GM18499 (cell line): ENCODE measurements around the gene RNF217.
"Not testable (repeated sequence)": the region's sequence is repeated elsewhere in the genome, so short reads cannot be mapped to it uniquely, and the experiment has no call there.

Source experiments
- ATAC-seq: cut with Tn5 transposase; IDR thresholded peaks from one replicate; pipeline ENCODE4 v1.9.1; 2021; ENCODE audit warnings: moderate number of reproducible peaks; ENCODE audit not compliant: insufficient read depth, unreplicated experiment

The RNF217 gene

GRCh38 chr6:124962639-124963415 lies 590 bp downstream of the RNF217 start:
- no peak for ATAC-seq

DNA sequence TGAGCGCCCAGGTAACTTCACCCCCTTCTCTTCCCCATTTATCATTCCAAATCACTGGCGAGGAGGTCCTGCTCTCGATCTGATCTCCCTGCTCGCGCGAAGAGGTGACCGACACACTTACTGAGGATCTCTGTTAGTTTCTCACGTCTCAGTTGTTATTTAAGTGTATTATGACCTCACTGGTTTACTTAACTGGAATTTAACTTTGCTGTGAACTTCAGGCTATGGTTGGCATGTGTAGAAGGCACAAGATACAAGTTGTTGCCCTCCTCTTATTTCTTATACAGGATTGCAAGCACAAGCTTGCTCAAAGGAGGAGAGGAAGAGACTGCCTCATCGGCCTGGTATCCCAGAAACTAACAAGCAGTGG lies 1.2 kb downstream of the RNF217 start:
- ATAC-seq = no peak

DNA sequence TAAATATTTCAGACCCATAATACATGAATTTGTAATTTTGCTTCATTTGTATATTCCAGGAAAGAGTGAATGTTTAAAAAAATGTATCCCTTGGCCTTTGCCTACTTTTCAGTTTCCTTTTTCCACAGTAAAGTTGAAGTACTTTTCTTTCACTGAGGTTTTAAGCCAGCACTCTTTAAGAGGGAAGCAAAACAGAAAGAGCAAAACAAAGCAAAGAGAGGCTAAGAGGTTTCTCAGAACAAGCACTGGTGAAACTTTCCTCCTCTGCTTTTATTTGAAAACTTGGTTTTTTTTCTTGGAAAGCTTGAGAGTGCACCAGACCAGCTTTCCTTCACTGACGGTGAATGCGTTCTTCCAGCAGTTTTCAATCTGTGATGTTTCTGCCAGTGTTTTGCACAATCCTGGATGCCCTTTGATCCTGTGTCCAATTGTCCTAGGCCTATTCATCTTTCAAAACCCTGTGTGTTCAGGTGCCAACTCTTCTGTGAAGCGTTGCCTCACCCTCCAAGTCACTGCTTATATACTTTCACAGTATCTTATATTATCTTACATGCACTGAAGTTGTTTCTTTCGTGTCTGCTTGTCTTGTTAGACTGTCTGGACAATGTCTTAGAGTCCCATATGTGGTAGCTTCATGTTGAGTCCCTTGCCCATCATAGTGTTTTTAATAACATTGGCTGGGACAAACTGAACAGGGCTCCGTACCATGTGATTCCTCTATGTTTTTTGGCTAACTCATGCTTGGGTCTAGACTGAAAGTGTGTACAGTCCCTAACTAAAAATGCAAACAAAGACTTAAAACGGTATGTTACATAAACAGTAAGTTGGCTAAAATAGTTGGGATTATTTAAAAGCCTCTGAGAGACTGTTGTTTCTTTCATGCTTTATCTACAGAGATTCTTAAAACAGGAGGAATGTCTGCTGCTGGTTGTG lies 1.9 kb downstream of the RNF217 start:
- ATAC-seq = no peak

DNA sequence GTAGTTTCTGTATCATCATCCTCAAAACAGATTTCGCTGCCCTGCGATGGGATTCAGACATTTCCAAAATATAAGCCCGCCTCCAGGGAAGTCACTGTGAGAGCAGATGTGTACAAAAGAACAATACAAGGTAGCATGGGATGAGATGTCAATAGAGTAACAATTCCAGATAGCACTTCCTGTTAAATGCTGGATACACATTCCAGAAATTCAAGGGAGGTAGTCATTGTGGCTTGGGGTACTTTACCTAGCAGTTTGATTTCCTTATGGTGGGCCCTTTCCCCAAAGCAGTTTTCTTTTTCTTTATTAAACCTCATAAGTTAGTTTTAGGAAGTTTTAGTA lies 2.5 kb downstream of the RNF217 start:
- no peak for ATAC-seq

- not testable (repeated sequence) for ATAC-seq
These were observed 3.2 kb downstream of the RNF217 start for GRCh38 chr6:124965424-124965850.

DNA sequence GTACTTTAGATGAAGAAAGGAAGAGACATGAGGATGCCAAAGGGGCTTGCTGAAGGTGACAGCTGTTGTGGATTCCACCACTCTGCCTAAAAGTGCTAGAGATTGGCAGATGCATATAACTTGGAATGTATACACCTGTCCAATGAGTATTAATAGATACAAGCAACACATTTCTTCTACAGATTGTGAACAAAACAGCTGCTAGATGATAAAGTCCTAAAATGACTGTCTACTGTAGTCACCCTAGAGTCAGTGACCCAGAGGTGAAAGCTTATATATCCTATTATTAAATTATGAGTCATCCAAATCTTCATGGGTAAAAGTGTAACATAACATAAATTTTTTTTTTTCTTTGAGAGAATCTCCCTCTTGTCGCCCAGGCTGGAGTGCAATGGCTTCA lies 5.2 kb downstream of the RNF217 start:
- ATAC-seq = no peak

GRCh38 chr6:124968401-124968800 lies 6.2 kb downstream of the RNF217 start:
- no peak for ATAC-seq

DNA sequence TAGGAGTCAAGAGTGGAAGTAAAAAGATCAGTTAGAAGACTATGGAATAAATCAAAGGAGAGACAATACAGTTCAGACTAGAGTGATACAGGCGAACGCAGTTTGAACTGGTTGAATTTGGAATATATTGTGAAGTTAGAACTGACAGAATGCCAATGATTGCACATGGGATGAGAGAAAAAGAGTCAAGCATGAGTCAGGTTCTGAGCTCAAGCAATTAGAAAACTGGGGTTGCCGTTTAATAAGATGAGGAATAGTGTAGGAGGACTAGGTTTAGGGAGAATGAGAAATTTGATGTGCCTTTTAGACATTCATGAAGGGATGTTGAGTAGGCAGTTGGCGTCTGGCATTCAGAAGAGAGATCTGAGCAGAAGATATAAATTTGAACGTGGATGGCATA lies 8.0 kb downstream of the RNF217 start:
- no peak for ATAC-seq

DNA sequence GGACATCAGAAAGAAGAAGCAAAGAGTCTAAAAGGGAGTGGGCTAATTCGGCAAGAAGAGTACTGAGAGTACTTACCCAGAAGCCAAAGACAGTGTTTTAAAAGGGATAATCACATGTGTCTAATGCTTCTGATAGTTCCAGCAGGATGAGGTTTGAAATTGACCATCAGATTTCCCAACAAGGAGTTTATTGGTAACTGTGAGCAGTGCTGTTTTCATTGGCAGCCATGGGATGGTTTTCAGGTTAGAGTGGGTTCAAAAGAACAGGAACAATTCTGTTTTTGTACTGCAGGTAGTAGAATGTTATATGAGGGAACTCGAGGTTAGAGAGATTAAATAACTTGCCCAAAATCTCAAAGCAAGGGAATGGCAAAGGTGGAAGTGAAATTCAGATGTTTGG lies 8.5 kb downstream of the RNF217 start:
- no peak for ATAC-seq

DNA sequence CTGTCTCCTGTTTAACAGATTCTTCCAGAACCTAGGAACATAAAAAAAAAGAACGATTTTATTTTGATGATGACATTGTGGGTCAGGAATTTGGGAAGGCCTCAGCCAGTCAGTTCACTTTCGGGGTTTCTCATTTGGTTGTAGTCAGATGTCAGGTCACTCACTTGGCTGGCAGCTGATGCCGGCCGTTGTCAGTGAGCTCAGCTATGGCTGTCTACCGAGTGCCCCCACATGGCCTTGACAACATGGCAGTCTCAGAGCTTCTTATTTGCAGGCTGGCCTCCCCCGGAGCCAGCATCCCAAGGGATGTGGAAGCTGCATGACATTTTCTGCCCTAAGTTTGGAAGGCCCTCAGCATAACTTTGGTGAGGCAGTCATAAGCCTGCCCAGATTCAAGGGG lies 11.5 kb downstream of the RNF217 start:
- ATAC-seq = no peak

- no peak for ATAC-seq
These were observed 12.6 kb downstream of the RNF217 start for GRCh38 chr6:124974771-124975377.

GRCh38 chr6:124977067-124977908 lies 15.1 kb downstream of the RNF217 start:
- no peak for ATAC-seq

- ATAC-seq = no peak
These were observed 16.4 kb downstream of the RNF217 start for GRCh38 chr6:124978451-124979293.

DNA sequence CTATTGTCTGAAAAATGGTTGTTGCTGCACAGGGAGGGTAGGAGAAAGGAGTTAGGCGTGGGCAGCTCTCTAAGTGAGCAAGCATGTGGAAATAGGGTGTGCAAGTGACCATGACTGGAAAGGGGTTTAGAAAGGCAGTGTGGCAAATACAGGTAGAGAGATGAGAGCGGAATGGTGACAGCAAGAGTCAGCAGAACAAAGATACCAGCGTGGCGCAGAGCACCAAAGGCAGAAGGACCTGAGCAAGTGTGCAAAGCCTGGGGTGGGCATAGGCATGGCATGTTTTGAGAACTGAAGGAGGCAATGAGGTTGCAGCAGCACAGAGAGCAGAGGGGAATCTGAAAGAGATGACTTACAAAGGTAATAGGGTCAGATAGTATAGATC lies 17.0 kb downstream of the RNF217 start:
- no peak for ATAC-seq

- no peak for ATAC-seq
These were observed 20.4 kb downstream of the RNF217 start for GRCh38 chr6:124982669-124983068.

DNA sequence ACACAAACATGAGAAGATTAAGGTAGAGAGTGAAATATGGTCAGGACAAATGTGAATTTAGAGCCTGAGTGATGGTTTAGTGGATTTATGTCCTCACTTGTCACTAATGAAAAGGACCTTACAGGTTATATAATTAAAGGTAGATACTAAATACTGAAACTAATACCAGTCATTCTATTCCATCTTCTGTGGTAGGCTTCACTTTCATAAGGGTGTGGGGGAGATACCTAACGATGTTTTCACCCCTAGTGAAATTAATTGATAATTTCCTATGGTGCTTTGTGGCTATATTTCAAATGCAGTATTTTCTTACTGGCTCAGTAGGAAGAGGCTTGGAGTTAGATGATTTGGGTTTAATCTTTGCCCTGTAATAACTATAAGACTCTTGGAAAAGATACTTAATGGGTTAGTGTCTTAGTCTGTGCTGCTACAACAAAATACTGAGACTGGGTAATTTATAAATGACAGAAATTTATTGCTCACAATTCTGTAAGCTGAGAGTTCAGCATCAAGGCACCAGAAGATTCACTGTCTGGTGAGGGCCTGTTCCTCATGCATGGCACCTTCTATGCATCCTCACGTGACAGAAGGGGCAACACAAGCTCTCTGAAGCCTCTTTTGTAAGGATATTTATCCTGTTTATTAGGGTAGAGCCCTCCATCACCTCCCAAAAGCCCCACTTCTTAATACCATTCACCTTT lies 21.3 kb downstream of the RNF217 start:
- peak; percentile 56 for ATAC-seq

DNA sequence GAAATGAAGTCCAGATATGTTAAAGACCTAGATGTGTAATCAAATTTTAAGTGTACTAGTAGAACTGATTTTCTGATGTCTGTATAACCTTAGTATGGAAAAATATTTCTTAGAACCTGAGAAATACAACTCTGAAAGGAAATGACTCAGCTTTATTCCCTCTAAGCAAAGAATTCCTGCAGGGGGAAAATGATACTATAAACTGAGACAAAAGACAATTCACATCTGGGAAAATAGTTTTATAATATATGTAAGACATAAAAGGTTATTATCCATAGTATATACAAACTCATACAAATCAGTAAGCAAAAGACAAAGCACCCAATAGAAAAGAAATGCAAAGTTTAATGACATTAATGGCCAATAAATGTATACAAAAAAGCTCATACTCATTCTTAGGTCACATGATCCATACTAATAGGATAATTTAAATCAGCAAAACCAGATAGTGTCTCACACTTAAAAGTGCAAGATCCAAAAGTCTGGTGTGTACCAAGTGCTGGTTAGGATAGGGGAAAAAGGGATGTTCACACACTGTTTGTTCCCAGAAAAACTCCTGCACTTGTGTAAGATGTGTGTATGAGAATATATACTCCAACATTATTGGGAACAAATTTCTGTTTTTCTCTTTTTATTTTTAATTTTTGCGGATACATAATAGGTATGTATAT lies 22.6 kb downstream of the RNF217 start:
- ATAC-seq = no peak

GRCh38 chr6:124986164-124986563 lies 23.9 kb downstream of the RNF217 start:
- ATAC-seq = no peak
